DMS114 treated with DMSO at 0.1 percent for 48 hours (cell line): ENCODE data around the gene KRT17.
"Not testable (repeated sequence)": the region's sequence is repeated elsewhere in the genome, so short reads cannot be mapped to it uniquely, and the experiment has no call there.

Experiments used
- DNase-seq: peaks from one replicate; lab custom pipeline; 2025; ENCODE audit not compliant: unreplicated experiment; lab: John Stamatoyannopoulos, UW

Gene KRT17

DNA sequence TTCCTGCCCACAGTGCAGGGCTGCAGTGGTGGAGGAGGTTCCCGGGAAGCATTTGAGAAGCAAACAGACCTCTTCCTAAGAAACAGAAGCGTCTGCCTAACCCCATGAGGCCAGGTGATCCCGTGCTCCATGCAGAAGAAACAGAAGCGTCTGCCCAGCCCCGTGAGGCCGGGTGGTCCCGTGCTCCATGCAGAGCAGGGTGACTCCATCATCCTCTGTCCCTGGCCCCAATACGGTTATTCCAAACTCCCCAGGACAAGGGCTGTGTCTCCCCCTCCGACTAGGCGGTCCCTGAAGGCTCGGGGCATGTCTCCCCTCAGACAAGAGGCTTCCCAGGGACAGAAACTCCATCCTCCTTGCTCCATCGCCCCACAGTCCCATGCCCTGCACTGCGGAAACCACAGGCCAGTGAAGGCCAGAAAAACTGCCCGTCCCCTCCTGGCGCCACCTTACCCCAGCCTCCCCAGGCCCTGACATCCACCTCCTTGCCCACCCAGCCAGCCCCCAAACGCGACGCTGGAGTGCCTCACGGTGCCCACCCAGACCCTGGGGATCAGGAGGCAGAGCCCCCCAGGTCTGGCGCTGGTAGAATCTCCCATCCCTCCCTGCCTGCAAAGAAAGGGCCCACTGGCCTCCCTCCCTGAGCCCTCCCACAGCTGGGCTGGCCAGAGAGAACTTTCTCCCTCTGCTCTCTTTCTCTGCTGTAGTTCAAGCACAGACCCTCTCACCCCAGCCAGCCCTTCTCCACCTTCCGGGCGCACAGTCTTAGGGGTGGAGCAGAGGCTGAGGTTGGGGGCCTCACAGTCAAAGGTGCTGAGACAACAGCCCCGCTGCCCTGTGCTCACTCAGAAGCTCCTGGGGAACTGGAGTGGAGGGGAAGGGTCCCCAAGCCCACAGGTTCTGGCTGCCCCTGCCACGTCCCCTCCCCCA is 30.6 kb upstream of the KRT17 start:
- DNase-seq = no peak

DNA sequence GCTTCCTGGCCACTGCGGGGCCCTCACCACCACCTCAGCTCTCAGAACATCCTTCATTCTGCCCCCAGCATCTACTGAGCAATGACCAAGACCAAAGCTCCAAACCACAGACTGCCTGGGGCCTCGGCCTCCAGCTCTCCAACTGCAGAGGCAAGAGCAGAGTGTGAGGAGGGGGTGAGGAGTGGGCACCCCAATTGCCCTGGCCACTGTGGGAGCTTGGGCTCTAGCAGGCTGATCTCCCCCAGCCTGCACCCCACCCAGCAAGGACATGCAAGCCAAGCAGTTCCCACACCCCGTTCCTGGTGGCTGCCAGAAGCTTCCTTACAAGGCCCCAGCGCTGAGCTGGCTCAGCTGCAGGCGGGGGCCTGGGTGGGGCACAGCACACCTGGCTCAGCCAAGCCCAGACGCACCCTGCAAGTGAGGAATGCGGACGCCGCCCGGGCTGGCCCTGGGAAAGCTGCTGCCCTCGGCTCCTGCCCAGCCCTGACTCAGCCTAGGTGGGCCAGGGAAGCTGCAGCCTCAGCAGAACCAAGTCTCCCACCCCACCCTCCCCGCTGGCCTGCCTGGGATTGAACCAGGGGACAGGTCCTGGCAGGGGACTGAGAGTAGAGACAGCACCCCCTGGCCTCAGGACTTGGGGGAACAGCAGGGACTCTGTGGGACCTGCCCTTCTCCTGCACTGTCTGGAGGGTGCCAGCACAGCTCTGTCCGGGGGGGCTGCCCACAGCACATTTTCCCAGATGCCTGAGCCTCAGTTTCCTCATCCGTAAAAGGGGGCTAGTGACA is 29.7 kb upstream of the KRT17 start:
- DNase-seq = no peak

DNA sequence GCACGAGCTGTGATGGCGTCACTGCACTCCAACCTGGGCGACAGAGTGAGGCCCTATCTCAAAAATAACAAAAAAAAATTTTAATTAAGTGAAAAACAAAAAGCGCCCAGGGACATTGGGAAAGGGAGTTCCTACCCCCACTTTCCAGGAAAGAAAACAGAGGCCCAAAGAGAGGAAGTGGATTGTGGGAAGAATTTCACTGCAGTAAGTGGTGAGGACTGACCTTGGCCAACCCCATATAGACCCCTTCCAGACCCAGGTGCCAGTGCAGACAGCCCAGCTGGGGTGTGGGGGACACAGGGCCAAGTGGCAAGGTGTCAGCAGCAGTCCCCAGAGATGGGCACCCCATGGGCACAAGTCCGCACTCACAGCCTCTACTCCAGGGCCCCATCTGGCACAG is 29.0 kb upstream of the KRT17 start:
- no peak for DNase-seq

DNA sequence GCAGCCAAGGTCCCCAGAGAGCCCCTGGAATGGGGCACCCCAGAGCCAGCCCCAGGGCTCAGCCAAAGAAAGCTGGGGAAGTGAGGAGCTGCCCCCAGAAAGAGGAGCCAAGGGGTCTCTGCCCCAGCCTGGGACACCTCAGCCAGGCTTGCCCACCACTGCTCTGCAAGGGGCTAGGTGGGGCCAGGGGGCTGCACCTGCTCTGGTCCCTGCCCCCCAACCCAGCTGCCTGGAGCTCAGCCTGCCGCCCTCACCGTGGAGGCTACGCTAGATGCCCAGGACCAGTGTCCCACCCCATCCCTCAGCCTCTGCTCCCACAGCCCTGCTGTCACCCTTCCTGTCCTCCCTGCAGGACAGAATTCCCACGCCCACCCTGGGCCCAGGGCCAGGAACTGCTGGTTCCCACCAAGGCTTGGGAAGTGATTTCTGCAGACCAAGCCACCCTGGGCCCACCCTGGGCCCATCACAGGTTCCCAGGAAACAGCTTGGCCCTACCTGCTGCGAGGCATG is 28.1 kb upstream of the KRT17 start:
- DNase-seq = no peak

DNA sequence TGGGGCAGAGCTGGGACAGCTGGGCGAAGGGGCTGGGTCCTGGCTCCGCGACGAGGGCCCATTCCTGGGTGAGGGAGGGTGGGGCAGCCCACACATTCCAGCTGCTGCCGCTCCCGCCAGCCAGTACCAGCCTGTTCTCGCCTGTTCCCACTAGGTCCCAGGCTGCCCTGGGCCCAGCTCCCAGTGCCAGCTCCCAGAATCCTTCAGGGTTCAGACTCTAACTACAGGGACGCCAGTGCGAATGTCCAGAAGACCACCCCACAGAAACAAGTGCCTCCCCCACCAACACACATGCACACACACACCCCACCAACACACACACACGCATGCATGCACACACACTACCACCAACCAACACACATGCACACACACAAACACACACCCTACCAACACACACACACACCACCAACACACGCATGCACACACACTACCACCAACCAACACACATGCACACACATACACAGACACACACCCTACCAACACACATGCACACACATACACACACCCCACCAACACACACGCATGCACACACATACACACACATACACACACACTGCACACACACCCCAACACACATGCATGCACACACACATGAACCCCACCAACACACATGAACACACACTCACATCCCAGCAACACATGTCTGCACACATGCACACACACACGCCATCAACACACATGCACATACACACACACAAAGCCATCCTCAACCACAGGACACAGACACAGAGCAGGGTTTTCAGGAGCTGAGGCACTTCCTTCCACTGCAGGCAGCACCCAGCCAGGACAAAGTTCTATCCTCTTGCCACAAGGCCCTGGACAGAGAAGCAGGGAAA is 27.5 kb upstream of the KRT17 start:
- DNase-seq = no peak

DNA sequence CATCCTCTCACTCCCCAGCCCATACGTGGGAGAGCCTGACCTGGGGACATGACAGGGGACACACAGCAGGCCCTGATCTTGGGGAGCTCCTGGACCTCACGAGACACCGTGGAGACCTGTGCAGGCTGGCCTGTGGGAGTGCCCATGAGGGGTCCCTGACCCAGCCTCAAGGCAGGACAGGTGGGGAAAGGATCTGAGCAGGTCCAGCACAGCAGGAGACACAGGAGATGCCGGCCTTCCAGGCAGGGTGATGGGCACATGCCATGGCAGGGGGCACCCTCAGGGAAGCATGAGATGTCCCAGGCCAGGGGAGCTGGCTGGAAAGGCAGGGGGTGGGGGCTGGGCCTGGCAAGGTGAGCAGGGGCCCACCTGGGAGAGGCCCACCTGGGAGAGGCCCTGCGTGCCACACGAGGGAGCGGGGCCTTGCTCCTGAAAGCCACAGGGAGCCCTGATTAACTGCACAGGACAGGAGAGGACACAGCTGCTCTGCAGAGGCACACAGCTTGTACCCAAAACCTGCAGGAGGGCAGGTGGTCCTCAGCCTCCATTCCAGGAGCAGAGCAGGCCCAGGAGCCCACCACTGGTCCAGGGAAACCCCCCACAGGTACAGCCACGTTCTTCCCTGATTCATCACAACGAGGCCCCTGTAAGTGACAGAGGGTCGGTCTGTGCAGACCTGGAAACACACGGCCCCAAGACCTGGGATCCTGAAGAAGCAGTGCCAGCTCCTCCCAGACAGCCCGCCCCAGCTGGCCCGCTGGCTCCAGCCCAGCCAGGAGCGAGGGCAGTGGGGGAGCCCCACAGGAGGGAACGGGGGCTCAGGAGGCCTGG is 26.6 kb upstream of the KRT17 start:
- no peak for DNase-seq

DNA sequence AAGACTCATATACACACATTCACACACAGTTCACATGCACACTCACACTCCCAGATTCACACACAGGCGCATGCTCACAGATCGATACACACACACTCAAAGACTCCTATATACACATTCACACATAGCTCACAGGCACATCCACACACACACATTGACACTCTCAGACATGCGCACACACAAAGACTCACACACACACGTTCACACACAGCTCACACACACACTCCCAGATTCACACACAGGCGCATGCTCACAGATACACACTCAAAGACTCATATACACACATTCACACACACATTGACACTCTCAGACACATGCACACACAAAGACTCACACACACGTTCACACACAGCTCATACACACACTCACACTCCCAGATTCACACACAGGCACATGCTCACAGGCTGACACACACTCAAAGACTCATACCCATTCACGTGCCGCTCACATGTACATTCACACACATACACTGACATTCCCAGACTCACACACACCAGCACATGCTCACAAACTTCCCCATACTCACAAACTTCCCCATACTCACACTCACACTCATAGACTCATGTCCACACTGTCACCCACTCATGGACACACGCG is 25.6 kb upstream of the KRT17 start:
- DNase-seq = no peak

DNA sequence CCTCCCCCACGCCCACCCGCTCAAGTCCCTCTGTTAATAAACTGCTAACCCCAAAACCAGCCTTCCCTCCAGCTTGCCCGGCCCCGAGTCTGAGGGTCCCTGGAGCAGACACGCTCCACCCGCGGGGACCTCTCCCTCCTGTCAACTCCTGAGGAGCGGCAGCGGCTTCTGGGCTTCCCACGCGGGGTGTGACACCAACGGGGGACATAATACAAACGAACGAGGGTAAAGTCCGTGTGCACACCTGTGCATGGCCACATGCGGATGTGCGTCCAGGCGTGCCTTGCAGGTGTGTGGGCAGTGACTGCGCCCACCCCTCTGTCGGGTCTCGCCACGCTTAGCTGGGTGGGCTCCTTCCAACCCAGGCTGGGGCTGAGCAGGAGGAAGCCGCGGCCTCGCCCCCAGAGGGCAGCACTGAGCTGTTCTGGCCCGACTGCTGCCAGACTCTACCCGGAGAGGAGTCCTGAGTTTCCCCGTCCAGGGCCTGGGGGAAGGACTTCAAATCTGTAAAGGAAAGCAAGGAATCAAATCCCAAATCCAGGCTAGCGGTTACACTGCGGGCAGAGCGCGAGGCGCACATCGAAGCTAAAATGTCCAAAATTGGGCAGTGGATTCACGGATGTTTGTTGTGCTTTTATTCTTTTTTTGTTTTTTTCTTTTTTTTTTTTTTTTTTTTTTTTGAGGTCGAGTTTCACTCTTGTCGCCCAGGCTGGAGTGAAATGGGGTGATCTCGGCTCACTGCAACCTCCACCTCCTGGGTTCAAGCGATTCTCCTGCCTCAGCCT is 24.2 kb upstream of the KRT17 start:
- peak; percentile 58 for DNase-seq

DNA sequence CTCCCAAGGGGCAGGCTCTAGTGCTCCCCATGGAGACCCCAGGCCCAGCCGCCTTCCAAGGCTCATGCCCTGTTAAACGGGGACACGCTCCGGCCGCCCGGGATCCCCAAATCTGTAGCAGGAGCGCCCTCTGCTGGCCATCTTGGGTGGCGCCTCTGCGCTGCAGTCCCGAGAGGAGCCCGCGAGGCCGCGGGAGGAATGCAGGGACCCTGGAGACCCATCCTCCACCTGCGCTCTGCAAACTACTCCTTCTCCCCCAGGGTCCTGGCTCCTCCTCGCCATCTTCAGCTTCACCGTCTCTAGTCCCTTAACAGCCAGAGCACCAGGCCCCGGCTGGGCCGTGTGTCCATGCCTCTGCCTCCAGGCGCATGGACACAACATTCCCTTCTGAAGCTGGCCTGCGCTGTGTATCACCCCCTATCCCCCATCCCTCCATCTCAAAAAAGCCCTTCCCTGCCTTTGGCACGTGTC is 23.6 kb upstream of the KRT17 start:
- peak; percentile 49 for DNase-seq

DNA sequence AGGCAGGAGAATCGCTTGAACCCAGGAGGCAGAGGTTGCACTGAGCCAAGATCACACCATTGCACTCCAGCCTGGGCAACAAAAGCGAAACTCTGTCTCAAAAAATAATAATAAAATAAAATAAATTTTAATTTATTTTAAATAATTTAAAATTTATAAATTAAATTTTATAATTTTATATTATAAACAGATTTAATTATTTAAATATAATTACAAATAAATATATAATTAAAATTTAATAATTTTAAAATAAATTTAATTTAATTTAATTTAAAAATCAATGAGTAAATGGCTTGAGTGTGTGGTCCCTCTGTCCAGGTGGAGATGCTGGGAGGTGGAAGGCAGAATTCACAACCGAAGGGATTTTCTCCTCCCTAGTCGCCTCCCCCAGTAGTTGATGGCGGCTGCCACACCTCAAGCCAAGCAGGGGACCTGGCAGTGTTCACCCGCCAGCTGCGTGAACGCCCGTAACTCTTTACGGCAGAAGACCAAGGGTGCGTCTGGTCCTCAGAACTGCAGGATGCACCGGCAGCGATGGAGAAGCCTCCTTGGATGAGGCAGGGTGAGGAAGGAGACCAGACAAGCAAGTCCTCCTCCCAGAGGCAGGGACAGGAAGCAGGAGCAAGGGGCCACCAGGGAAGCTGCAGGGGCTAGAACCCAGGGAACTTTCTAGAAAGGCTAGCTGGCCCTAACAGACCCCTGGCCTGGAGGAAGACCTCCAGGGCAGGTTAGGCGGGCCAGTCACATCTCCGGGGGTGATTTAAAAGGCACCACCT is 22.9 kb upstream of the KRT17 start:
- no peak for DNase-seq

DNA sequence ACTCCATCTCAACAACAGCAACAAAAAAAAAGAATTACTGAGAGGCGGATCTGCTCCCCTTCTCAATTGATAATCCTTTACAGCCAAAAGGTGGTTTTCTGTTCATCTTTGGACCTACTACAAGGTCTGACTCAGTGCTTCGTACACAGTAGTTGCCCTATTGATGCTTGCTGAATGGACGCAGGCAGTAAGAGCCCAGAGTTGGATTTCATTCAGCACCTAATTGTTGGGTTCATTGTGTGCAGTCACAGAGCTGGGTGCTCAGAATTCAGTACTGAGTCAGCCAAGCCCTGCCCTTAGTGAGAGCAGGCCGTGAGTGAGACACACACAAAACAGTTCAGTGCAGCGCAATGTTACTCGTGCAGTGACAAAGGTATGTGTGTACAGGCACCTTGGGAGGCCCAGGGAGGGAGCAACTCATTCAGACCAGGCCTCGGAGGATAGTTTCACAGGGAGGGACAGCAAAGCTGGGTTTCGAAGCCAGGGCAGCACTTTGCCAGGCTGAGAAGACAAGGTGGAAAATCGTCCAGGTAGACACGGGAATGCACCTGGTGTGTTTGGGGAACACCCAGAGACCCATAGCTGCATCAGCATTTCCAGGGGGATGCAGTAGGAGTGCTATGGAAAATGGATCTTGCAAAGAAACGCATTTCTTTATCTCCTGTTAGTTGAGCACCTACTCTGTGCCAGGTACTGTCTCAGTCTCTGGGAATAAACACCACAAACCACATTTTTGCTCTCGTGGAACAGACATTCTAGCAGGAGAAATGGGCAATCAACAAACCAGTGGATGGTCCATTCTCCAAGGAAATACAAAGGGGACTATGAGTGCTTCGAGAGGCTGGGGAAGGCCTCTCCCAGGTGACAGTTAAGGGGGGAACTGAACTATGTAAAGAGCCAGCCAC is 18.1 kb upstream of the KRT17 start:
- no peak for DNase-seq

DNA sequence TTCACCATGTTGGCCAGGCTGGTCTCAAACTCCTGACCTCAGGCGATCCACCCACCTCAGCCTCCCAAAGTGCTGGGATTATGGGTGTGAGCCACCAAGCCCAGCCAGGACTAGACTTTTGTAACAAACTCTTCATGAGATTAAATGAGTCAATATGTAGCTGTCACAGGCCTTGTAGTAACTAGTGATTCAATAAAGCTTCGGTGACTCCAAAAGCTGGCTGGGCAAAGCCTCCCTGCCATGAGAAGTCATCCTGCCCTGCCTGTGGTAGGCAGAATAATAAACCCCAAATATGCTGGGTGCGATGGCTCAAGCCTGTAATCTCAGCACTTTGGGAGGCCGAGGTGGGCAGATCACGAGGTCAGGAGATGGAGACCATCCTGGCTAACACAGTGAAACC is 16.2 kb upstream of the KRT17 start:
- DNase-seq = not testable (repeated sequence)

DNA sequence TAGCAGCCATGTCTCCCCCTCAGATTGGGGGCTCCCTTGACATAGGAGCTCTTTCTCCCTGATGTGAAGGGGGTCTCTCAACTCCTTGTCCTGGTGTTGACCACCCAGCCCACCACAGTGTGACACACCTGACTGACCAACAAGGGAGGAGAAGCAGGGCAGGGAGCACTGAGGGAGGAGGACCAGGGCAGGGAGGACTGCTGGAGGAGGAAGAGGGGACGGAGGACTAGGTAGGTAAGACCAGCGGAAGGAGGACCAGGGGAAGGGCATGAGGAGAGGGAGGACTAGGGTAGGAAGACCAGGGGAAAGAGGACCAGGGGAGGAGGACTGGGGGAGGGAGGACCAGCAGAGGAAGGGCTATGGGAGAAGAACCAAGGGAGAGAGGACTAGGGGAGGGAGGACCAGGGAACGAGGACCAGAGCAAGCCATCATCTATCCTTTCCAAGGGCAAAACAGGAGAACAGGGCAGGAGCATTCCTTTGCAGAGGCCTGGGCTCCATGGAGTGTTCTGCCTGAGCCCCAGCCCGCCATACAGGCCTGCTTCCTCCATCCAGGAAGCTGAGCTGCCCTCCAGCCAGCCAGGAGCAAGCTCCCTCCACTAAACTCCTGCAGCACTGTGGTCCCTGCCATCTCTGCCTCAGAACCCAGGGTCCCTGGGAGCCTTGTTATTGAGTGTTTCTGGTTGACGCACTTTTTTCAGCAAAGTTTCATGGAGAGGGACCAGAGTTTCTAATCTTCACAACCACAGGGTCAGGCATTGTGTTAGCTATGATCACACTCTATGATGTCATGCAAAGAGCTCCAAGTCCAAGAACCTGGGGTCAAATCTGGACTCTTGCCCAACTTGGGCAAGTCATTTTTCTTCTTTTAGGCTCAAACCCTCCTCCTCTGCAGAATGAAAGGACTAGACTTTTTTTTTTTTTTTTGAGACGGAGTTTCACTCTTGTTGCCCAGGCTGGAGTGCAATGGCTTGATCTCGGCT is 15.4 kb upstream of the KRT17 start:
- no peak for DNase-seq

DNA sequence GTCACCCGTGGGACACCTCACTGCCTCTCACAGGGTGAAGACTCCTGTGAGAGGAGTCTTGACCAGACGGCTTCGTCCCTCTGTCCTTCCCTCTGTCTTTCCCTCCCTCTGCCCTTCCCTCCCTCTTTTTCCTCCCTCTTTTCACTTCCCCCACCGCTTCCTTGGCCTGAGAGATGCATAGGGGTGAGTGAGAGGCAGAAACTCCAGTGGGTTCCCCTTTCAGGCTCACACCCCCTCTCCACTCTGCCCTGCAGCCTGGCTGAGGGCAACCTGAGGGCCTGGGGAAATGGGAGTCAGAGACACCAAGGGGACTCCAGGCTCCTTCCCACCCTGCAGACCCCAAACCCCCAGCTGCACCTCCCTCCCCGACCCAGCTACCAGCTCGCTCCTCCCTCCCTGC is 14.6 kb upstream of the KRT17 start:
- DNase-seq = no peak

DNA sequence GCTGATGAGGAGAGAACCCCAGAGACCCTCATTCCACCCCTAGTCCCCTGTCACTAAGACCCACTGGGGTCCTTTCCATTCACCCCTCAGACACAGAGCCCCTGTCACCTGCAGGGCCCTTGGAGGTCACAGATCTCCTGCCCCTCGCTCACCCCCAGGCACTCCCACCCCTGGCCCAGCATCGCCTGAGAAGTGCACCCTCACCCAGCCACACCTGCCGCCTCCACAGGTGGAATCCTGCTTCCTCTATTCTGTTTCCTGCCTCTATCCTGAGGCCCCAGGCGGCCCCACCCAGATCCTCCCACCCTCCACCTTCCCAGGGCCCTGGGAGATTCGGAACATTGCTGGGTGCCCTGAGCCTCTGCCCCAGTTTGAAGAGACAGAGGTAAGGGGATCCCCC is 13.8 kb upstream of the KRT17 start:
- no peak for DNase-seq

DNA sequence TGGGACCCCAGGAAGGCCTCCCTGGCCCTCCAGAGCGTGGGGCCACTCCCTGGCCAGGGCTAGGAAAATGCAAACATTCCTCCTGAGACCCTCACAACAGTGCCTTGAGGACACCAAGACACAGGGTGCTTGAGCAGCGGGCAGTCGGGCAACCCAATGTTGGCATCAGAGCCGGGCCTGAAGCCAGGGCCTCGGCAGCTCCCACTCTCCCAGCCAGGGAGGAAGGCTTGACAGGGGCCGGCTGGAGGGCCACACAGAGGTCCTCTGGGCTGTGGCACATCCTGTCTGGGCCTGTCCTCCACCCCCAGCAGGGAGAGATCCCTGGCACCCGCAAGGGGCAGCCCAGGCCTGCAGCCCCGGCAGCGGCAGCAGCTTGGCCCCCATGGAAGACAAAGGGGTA is 12.3 kb upstream of the KRT17 start:
- no peak for DNase-seq
